ENCODE measurements around the gene RCAN1. TPM values are rescaled to one million over a fixed set of nuclear protein-coding genes. Genes with fewer than 3 reads are reported as not detected.

RCAN1 gene
- total RNA-seq, 1 donor from 2014 or later, result 75.3 TPM

DNA sequence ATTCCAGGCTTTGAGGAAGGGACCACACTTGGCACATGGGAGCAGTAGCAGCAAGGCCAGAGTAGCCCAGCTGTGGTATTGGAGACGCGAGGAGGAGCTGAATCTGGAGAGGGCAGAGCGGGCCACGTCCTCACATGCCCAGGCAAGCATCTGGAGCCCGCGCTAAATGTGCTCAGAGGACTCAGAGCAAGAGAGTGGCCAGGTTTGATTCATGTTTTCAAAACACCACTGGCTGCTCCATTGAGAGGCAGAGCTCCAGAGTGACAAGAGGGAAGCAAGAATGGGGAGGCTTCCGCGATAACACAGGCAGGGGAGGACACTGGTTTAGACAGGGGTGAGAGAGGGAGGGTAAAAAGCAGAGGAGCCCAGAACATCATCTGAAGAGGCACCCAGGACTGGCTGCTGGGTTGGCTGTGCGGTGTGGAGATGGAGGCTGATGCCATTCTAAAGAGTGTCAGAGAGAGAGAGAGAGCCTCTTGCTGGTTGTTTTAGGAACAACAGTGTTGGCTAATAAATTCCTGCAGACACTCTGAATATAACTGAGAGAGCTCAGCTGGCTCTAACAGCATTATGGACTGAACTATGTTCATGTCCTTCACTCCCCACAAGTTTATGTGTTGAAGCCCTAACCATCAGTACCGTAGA, 32.3 kb downstream of the RCAN1 start:
- H3K4me1 ChIP-seq, result peaks cover 74% of the 10 kb centered on the region
- intact Hi-C loops (cut with micrococcal nuclease), result no loop called here
- peak; percentile 40 for DNase-seq

DNA sequence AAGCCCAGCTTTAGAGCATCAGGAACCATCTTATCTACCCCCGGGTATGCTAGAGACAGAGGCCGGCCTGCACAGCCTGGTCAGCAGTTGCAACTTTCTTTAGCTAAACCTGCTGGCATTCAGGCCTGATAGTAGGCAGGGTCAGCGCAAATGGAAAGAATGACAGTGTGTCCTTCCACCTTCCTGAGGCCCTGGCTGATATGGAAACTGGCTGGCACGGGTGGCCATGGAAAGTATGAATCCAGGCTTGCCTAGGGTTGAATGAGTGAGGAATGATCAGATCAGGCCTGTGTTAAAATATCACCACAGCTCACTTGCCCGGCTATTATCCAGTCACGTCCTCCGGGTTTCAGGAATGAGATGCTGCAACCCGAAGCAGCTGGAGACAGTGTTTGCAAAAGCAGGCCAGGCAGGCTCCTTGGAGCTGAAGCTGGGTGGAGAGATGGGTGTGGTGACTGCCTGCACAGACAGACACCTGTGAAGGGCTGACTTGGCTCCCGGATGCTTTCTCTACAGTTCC, 34.7 kb downstream of the RCAN1 start:
- Histone ChIP-seq H3K9me3 (replicated peaks) (no peaks in the 10 kb centered on the region), H3K36me3 (no peaks in the 10 kb centered on the region), H3K27me3 (ENCODE audit: low read depth) (no peaks in the 10 kb centered on the region), H3K4me3 (no peak overlapping the region), H3K4me1 (peaks cover 98% of the 10 kb centered on the region), H3K27ac (replicated peaks) (peak overlapping the region; percentile 91)
- intact Hi-C loops (cut with micrococcal nuclease), result no loop called here
- TF ChIP-seq, protein P1, sequence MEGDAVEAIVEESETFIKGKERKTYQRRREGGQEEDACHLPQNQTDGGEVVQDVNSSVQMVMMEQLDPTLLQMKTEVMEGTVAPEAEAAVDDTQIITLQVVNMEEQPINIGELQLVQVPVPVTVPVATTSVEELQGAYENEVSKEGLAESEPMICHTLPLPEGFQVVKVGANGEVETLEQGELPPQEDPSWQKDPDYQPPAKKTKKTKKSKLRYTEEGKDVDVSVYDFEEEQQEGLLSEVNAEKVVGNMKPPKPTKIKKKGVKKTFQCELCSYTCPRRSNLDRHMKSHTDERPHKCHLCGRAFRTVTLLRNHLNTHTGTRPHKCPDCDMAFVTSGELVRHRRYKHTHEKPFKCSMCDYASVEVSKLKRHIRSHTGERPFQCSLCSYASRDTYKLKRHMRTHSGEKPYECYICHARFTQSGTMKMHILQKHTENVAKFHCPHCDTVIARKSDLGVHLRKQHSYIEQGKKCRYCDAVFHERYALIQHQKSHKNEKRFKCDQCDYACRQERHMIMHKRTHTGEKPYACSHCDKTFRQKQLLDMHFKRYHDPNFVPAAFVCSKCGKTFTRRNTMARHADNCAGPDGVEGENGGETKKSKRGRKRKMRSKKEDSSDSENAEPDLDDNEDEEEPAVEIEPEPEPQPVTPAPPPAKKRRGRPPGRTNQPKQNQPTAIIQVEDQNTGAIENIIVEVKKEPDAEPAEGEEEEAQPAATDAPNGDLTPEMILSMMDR (IDR thresholded peaks at IDR 0.05; ENCODE audit: borderline replicate concordance), result no peak
- peak; percentile 80 for DNase-seq

More for the DNA sequence above, 32.3 kb downstream of the RCAN1 start:
- peak overlapping the region; percentile 91 for H3K27ac ChIP-seq (replicated peaks)
- H3K9me3 ChIP-seq (replicated peaks), result peaks cover 14% of the 10 kb centered on the region
- no peaks in the 10 kb centered on the region for H3K27me3 ChIP-seq (ENCODE audit: low read depth)
- TF ChIP-seq, protein P1 (IDR thresholded peaks at IDR 0.05; ENCODE audit: borderline replicate concordance), result peak; percentile 56
- H3K4me3 ChIP-seq, result no peak overlapping the region
- no peaks in the 10 kb centered on the region for H3K36me3 ChIP-seq

DNA sequence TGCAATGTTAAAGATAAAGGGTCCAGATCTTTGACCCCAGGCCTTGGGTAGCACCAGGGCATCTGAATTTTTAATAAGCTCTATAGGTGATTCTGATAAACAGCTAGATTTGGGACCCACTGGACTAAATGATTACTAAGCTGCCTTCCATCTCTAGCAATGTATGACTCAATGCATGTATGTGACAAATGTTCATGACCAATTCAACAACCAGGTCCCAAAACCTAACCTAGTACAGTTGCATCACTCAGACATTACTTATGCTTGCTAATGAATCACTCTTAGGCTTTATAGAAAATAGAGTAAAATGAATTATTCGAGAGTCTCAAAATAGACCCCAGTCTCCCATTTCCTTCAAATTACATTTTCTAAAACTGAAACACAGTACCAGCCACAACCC, 35.5 kb downstream of the RCAN1 start:
- Histone ChIP-seq H3K4me1 (peaks cover 96% of the 10 kb centered on the region), H3K27ac (replicated peaks) (peak overlapping the region; percentile 91), H3K36me3 (no peaks in the 10 kb centered on the region), H3K9me3 (replicated peaks) (no peaks in the 10 kb centered on the region), H3K27me3 (ENCODE audit: low read depth) (no peaks in the 10 kb centered on the region), H3K4me3 (no peak overlapping the region)
- intact Hi-C loops (cut with micrococcal nuclease), result loop anchor here (2.0 kb wide), 1 partner anchor 59 kb away; no protein-coding TSS in a partner anchor
- no peak for DNase-seq
- TF ChIP-seq, protein P1 (IDR thresholded peaks at IDR 0.05; ENCODE audit: borderline replicate concordance), result no peak

DNA sequence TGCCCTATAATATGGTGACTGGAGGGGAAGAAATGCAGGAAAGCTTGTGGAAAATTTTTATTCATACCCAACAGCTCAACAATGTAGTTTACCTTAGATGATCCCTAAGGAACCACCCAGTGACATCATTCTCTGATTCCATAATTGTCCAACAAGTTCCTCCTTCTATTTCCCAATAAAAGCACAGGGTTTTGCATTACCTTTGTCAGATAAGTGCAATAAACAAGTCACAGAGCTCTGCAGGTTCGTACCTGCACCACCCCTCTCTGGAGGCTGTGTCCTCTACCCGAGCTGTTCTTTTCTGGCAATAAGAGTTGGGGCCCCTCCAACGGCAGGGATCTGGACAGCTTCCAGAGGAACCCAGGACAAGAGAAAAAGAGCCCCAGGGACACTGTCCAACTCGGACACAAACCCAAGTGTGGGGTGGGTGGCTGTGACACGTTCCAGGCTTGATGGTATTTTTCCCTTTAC, 38.8 kb downstream of the RCAN1 start:
- peak; percentile 45 for DNase-seq
- peak overlapping the region; percentile 91 for H3K27ac ChIP-seq (replicated peaks)
- TF ChIP-seq, protein P1 (IDR thresholded peaks at IDR 0.05; ENCODE audit: borderline replicate concordance), result no peak
- peaks cover 75% of the 10 kb centered on the region for H3K4me1 ChIP-seq
- H3K36me3 ChIP-seq, result no peaks in the 10 kb centered on the region
- no peaks in the 10 kb centered on the region for H3K27me3 ChIP-seq (ENCODE audit: low read depth)
- H3K9me3 ChIP-seq (replicated peaks), result no peaks in the 10 kb centered on the region
- intact Hi-C loops (cut with micrococcal nuclease), result no loop called here
- no peak overlapping the region for H3K4me3 ChIP-seq

DNA sequence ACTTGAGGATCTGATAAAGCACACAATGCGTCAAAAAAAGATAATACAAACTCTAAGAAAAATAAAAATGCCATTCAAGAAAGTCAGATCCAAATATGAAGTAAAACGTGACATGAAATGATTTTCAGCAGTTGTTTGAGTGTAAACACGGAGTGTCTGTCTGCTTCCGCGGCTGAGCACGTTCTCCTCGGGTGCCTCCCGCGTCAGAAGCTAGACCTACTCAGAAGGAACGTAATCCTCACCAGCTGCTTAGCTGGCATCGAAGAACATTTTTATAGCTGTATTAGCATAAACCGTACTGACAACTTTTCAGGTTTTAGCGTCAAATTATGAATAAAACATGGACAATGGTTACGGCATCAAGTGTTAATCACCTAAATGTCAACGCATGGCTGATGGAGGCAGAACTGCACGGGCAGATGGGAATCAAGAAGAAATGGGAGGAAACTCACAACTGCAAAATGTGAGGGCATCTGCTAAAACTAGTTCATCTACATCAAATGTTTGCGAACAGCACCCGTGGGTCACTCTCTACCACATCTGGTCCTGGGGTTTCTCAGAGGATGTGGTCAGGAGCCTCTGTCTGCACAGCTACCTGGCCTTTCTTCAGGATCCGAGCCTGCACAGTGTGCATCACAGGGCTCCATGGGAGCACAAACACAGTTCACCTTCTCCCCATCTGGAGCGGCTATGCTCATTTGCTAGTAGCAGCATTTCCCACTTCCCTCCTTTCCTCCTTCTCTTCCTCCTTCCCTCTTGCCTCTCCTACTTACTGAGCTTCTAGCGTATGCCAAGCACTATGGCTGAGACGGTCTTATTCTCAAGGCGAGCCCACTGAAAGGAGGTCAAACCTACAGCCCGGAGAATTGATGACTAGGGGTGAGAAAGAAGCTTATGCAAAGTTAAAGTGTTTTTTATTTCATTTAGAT, 40.0 kb downstream of the RCAN1 start:
- no peak for DNase-seq
- Histone ChIP-seq H3K4me1 (peaks cover 75% of the 10 kb centered on the region), H3K4me3 (no peak overlapping the region), H3K36me3 (no peaks in the 10 kb centered on the region), H3K9me3 (replicated peaks) (no peaks in the 10 kb centered on the region), H3K27ac (replicated peaks) (peak overlapping the region; percentile 91), H3K27me3 (ENCODE audit: low read depth) (no peaks in the 10 kb centered on the region)
- TF ChIP-seq, protein P1 (IDR thresholded peaks at IDR 0.05; ENCODE audit: borderline replicate concordance), result no peak
- intact Hi-C loops (cut with micrococcal nuclease), result no loop called here

Data from left ventricle myocardium inferior (tissue), 1 donor.